HepG2 (cell line): ENCODE measurements around the gene SLCO4A1. TPM values are rescaled to one million over a fixed set of nuclear protein-coding genes. Genes with fewer than 3 reads are reported as not detected.

Experiments used
- AKAP8 ChIP-seq: sonication (generic); formaldehyde crosslinking; IDR thresholded peaks from 2 replicates; pipeline ENCODE4 v1.5.1; 2020; ENCODE audit warnings: mild to moderate bottlenecking, missing genetic modification reagents
- ESRRA ChIP-seq: sonication (generic); formaldehyde crosslinking; IDR thresholded peaks from 2 replicates; pipeline ENCODE4 v1.5.1; 2020; ENCODE audit warnings: mild to moderate bottlenecking, low read depth, missing genetic modification reagents
- GTF2F1 ChIP-seq: fragments of 150-350 bp; IDR thresholded peaks from 2 replicates; pipeline ENCODE4 v1.6.1; 2014; ENCODE audit warnings: low read length
- HOXA9 ChIP-seq: sonication (generic); formaldehyde crosslinking; IDR thresholded peaks from 2 replicates; pipeline ENCODE4 v1.8.1; 2022; ENCODE audit warnings: missing genetic modification reagents, mild to moderate bottlenecking, moderate library complexity, borderline replicate concordance
- KDM2A ChIP-seq: sonication (generic); formaldehyde crosslinking; IDR thresholded peaks from 2 replicates; pipeline ENCODE4 v1.4.0; 2020; ENCODE audit warnings: low read depth, missing genetic modification reagents, borderline replicate concordance
- KDM5B ChIP-seq: sonication (generic); formaldehyde crosslinking; IDR thresholded peaks from 2 replicates; pipeline ENCODE4 v1.4.0; 2020; ENCODE audit warnings: missing genetic modification reagents, mild to moderate bottlenecking, borderline replicate concordance
- MEF2D ChIP-seq: sonication (generic); formaldehyde crosslinking; IDR thresholded peaks from 2 replicates; pipeline ENCODE4 v1.5.1; 2020; ENCODE audit warnings: mild to moderate bottlenecking, missing genetic modification reagents
- MXD1 ChIP-seq: sonication (generic); formaldehyde crosslinking; IDR thresholded peaks from 2 replicates; pipeline ENCODE4 v1.4.0; 2020; ENCODE audit warnings: mild to moderate bottlenecking, missing genetic modification reagents
- SAP130 ChIP-seq: IDR thresholded peaks from 2 replicates; pipeline ENCODE4 v1.6.1; 2016; ENCODE audit warnings: low read depth
- SMARCC2 ChIP-seq: fragments of 450-650 bp; IDR thresholded peaks from 2 replicates; pipeline ENCODE4 v1.6.1; 2017; ENCODE audit warnings: antibody characterized with exemption, mild to moderate bottlenecking
- SRSF9 ChIP-seq: fragments of 200-400 bp; formaldehyde crosslinking; IDR thresholded peaks from 2 replicates; pipeline ENCODE4 v1.6.1; 2018; ENCODE audit warnings: borderline replicate concordance, mild to moderate bottlenecking, low read depth, low read length; ENCODE audit not compliant: insufficient read depth, poor library complexity, severe bottlenecking
- TARDBP ChIP-seq: sonication (generic); formaldehyde crosslinking; IDR thresholded peaks from 2 replicates; pipeline ENCODE4 v1.8.0; 2022; ENCODE audit warnings: mild to moderate bottlenecking, missing genetic modification reagents
- TBX2 ChIP-seq: sonication (generic); formaldehyde crosslinking; IDR thresholded peaks from 2 replicates; pipeline ENCODE4 v1.5.0; 2020; ENCODE audit warnings: missing genetic modification reagents, mild to moderate bottlenecking, borderline replicate concordance
- TCF12 ChIP-seq, 2 experiments: fragments of 450-650 bp in 1 of 2; sonication (generic) in 1 of 2; formaldehyde crosslinking in 1 of 2; IDR thresholded peaks; 2 replicates each; pipeline versions ENCODE4 v1.6.1 to v1.8.0; 2017 to 2022; ENCODE audit warnings: antibody characterized with exemption in 1 of 2, mild to moderate bottlenecking in 1 of 2, missing genetic modification reagents in 1 of 2, moderate library complexity in 1 of 2
- TERF1 ChIP-seq: sonication (generic); formaldehyde crosslinking; IDR thresholded peaks from 2 replicates; pipeline ENCODE4 v1.8.0; 2022; ENCODE audit warnings: mild to moderate bottlenecking, missing genetic modification reagents, moderate library complexity
- ZNF274 ChIP-seq: sonication (generic); formaldehyde crosslinking; IDR thresholded peaks from 2 replicates; pipeline ENCODE4 v1.5.1; 2020; ENCODE audit warnings: mild to moderate bottlenecking, missing genetic modification reagents
- ZNF326 ChIP-seq: sonication (generic); formaldehyde crosslinking; IDR thresholded peaks from 2 replicates; pipeline ENCODE4 v1.4.0; 2020; ENCODE audit warnings: missing genetic modification reagents, borderline replicate concordance
- ZNF382 ChIP-seq: sonication (generic); formaldehyde crosslinking; IDR thresholded peaks from 2 replicates; pipeline ENCODE4 v1.5.0; 2020; ENCODE audit warnings: missing genetic modification reagents, mild to moderate bottlenecking, borderline replicate concordance
- ZNF446 ChIP-seq: sonication (generic); formaldehyde crosslinking; IDR thresholded peaks from 2 replicates; pipeline ENCODE4 v1.5.0; 2020; ENCODE audit warnings: mild to moderate bottlenecking, missing genetic modification reagents
- ZNF468 ChIP-seq: sonication (generic); formaldehyde crosslinking; IDR thresholded peaks from 2 replicates; pipeline ENCODE4 v1.8.0; 2022; ENCODE audit warnings: mild to moderate bottlenecking, moderate library complexity, missing genetic modification reagents
- ZNF547 ChIP-seq: sonication (generic); formaldehyde crosslinking; IDR thresholded peaks from 2 replicates; pipeline ENCODE4 v1.5.1; 2020; ENCODE audit warnings: mild to moderate bottlenecking, missing genetic modification reagents
- ZNF746 ChIP-seq: sonication (generic); formaldehyde crosslinking; IDR thresholded peaks from 2 replicates; pipeline ENCODE4 v1.8.0; 2022; ENCODE audit warnings: mild to moderate bottlenecking, missing genetic modification reagents
- ZNF777 ChIP-seq: sonication (generic); formaldehyde crosslinking; IDR thresholded peaks from 2 replicates; pipeline ENCODE4 v1.4.0; 2020; ENCODE audit warnings: missing genetic modification reagents
- ZNF839 ChIP-seq: sonication (generic); formaldehyde crosslinking; IDR thresholded peaks from 2 replicates; pipeline ENCODE4 v1.4.0; 2020; ENCODE audit warnings: missing genetic modification reagents, mild to moderate bottlenecking, borderline replicate concordance
- ZSCAN31 ChIP-seq: sonication (generic); formaldehyde crosslinking; IDR thresholded peaks from 2 replicates; pipeline ENCODE4 v1.5.0; 2020; ENCODE audit warnings: low read depth, mild to moderate bottlenecking, missing genetic modification reagents
- polyA plus RNA-seq, 8 experiments: library from polyadenylated mRNA; depleted of rRNA in 3 of 8; stranded (reverse) in 7 of 8; unstranded in 1 of 8; fragments of >200 nt; fragmentation: Illumina TruSeq in 4 of 8; extraction: Trizol in 4 of 8; gene quantifications; 2 replicates each; pipeline versions ENCODE4 v1.2.1 to v1.2.3, GENCODE V29; 2011 to 2016; ENCODE audit warnings: low read depth in 4 of 8, missing spikeins in 1 of 8, mixed read lengths in 1 of 8; ENCODE audit not compliant: insufficient read depth in 1 of 8
- total RNA-seq, 5 experiments: library from RNA; depleted of rRNA; stranded (reverse); fragments of >200 nt; fragmentation: Illumina TruSeq; extraction: Trizol; gene quantifications; 2 replicates each; pipeline ENCODE4 v1.2.3, GENCODE V29; 2016; ENCODE audit warnings: low read depth in 1 of 5
- TF ChIP-seq, protein P1 (sequence below): sonication (generic); formaldehyde crosslinking; IDR thresholded peaks from 2 replicates; pipeline ENCODE4 v1.4.0; 2020; ENCODE audit warnings: mild to moderate bottlenecking, missing genetic modification reagents
- TF ChIP-seq, protein P2 (sequence below): sonication (generic); formaldehyde crosslinking; IDR thresholded peaks from 2 replicates; pipeline ENCODE4 v1.8.1; 2023; ENCODE audit warnings: mild to moderate bottlenecking, moderate library complexity, missing genetic modification reagents
- TF ChIP-seq, protein P3 (sequence below): IDR thresholded peaks from 2 replicates; pipeline ENCODE4 v1.6.1; 2016; ENCODE audit warnings: missing genetic modification reagents, missing compliant biosample characterization

SLCO4A1 gene
- total and polyA plus RNA-seq, 2 of the 13 experiments (the other 11 are each of a cell fraction or from before 2014, with no cell fraction given): 55.5 to 112 TPM

GRCh38 chr20:62637521-62638054, 4.7 kb upstream of the SLCO4A1 start (continued):
- TF ChIP-seq MXD1 (CRISPR knock-in tag) (peak; percentile 55; the same call in 1 of the 2 replicates), KDM5B (CRISPR knock-in tag) (no peak), TBX2 (CRISPR knock-in tag) (0 out of 2 replicates have a peak, but pooled peaks have one; percentile 0), KDM2A (CRISPR knock-in tag) (no peak), ZSCAN31 (0 out of 2 replicates have a peak, but pooled peaks have one; percentile 30), HOXA9 (CRISPR knock-in tag) (no peak), ZNF446 (CRISPR knock-in tag) (no peak), ZNF468 (CRISPR knock-in tag) (no peak), ZNF839 (CRISPR knock-in tag) (no peak), SMARCC2 (no peak), ZNF382 (CRISPR knock-in tag) (no peak), TARDBP (CRISPR knock-in tag) (no peak), TCF12 (IDR thresholded peaks at IDR 0.05) (no peak), TCF12 (CRISPR knock-in tag; IDR thresholded peaks at IDR 0.05) (0 out of 2 replicates have a peak, but pooled peaks have one; percentile 50), MEF2D (CRISPR knock-in tag) (no peak), ZNF547 (CRISPR knock-in tag) (no peak), ZNF746 (CRISPR knock-in tag) (no peak), TERF1 (CRISPR knock-in tag) (no peak), ZNF777 (no peak), ZNF326 (CRISPR knock-in tag) (no peak), ESRRA (no peak), GTF2F1 (no peak), SRSF9 (no peak), ZNF274 (CRISPR knock-in tag) (no peak), AKAP8 (CRISPR knock-in tag) (0 out of 2 replicates have a peak, but pooled peaks have one; percentile 54), SAP130 (CRISPR knock-in tag) (peak; percentile 4; the same call in 1 of the 2 replicates)
- TF ChIP-seq, protein P1, sequence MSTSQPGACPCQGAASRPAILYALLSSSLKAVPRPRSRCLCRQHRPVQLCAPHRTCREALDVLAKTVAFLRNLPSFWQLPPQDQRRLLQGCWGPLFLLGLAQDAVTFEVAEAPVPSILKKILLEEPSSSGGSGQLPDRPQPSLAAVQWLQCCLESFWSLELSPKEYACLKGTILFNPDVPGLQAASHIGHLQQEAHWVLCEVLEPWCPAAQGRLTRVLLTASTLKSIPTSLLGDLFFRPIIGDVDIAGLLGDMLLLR (CRISPR knock-in tag): peak; percentile 72; the same call in 1 of the 2 replicates
- TF ChIP-seq, protein P2, sequence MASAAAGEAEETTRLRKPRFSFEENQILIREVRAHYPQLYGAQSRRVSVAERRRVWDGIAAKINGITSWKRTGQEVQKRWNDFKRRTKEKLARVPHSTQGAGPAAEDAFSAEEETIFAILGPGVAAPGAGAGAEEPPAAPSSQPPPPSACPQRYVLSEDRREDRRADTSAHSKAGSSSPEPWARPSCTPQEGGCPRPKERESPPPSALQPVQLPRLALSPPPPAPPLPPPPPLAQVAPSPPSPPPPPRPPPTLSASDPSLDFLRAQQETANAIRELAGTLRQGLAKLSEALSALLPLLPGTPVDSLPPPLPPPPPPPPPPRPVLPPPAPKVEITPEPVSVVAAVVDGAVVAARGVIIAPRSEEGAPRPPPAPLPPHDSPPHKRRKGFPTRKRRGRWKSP (CRISPR knock-in tag): no peak
- TF ChIP-seq, protein P3, sequence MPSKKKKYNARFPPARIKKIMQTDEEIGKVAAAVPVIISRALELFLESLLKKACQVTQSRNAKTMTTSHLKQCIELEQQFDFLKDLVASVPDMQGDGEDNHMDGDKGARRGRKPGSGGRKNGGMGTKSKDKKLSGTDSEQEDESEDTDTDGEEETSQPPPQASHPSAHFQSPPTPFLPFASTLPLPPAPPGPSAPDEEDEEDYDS (CRISPR knock-in tag): no peak
